ENCODE data around the gene CNN3. TPM values are rescaled to one million over a fixed set of nuclear protein-coding genes. Genes with fewer than 3 reads are reported as not detected.

Gene CNN3
- total RNA-seq, 1 donor from 2014 or later: 238 TPM

- H3K4me3 Mint-ChIP-seq (ENCODE audit: unreplicated experiment): no peak overlapping the region
- H3K27me3 Mint-ChIP-seq (ENCODE audit: unreplicated experiment): no peaks in the 10 kb centered on the region
- TF ChIP-seq CTCF (IDR thresholded peaks at IDR 0.05): no peak
- no peak for DNase-seq (ENCODE audit: extremely low spot score, unreplicated experiment)
- H3K27ac Mint-ChIP-seq (ENCODE audit: unreplicated experiment): no peak overlapping the region
- H3K9me3 Mint-ChIP-seq (ENCODE audit: unreplicated experiment): peaks cover 3% of the 10 kb centered on the region
- no peaks in the 10 kb centered on the region for H3K36me3 Mint-ChIP-seq (ENCODE audit: unreplicated experiment)
- H3K4me1 Mint-ChIP-seq (ENCODE audit: unreplicated experiment): peaks cover 16% of the 10 kb centered on the region
Measured at GRCh38 chr1:94954263-94955220, 27.6 kb upstream of the CNN3 start.

GRCh38 chr1:94953746-94954145 is 26.8 kb upstream of the CNN3 start:
- Mint-ChIP-seq H3K9me3 (ENCODE audit: unreplicated experiment) (peaks cover 3% of the 10 kb centered on the region), H3K27ac (ENCODE audit: unreplicated experiment) (no peak overlapping the region), H3K4me3 (ENCODE audit: unreplicated experiment) (no peak overlapping the region), H3K4me1 (ENCODE audit: unreplicated experiment) (peaks cover 16% of the 10 kb centered on the region), H3K27me3 (ENCODE audit: unreplicated experiment) (no peaks in the 10 kb centered on the region), H3K36me3 (ENCODE audit: unreplicated experiment) (no peaks in the 10 kb centered on the region)
- DNase-seq (ENCODE audit: extremely low spot score, unreplicated experiment): no peak
- no peak for TF ChIP-seq CTCF (IDR thresholded peaks at IDR 0.05)

- Mint-ChIP-seq H3K4me3 (ENCODE audit: unreplicated experiment) (no peak overlapping the region), H3K27ac (ENCODE audit: unreplicated experiment) (no peak overlapping the region), H3K27me3 (ENCODE audit: unreplicated experiment) (no peaks in the 10 kb centered on the region), H3K36me3 (ENCODE audit: unreplicated experiment) (no peaks in the 10 kb centered on the region), H3K9me3 (ENCODE audit: unreplicated experiment) (peaks cover 3% of the 10 kb centered on the region), H3K4me1 (ENCODE audit: unreplicated experiment) (peaks cover 16% of the 10 kb centered on the region)
- DNase-seq (ENCODE audit: extremely low spot score, unreplicated experiment): no peak
- no peak for TF ChIP-seq CTCF (IDR thresholded peaks at IDR 0.05)
Measured at GRCh38 chr1:94953107-94953506, 26.2 kb upstream of the CNN3 start.

GRCh38 chr1:94952539-94952938 is 25.6 kb upstream of the CNN3 start:
- no peak for TF ChIP-seq CTCF (IDR thresholded peaks at IDR 0.05)
- no peaks in the 10 kb centered on the region for H3K27me3 Mint-ChIP-seq (ENCODE audit: unreplicated experiment)

GRCh38 chr1:94951509-94952208 is 24.7 kb upstream of the CNN3 start:
- no peak overlapping the region for H3K4me3 Mint-ChIP-seq (ENCODE audit: unreplicated experiment)
- no peak overlapping the region for H3K27ac Mint-ChIP-seq (ENCODE audit: unreplicated experiment)
- no peak for TF ChIP-seq CTCF (IDR thresholded peaks at IDR 0.05)
- H3K36me3 Mint-ChIP-seq (ENCODE audit: unreplicated experiment): no peaks in the 10 kb centered on the region
- DNase-seq (ENCODE audit: extremely low spot score, unreplicated experiment): no peak
- no peaks in the 10 kb centered on the region for H3K27me3 Mint-ChIP-seq (ENCODE audit: unreplicated experiment)
- peaks cover 18% of the 10 kb centered on the region for H3K4me1 Mint-ChIP-seq (ENCODE audit: unreplicated experiment)
- H3K9me3 Mint-ChIP-seq (ENCODE audit: unreplicated experiment): peaks cover 3% of the 10 kb centered on the region

More at GRCh38 chr1:94952539-94952938, 25.6 kb upstream of the CNN3 start:
- H3K36me3 Mint-ChIP-seq (ENCODE audit: unreplicated experiment): no peaks in the 10 kb centered on the region
- peaks cover 3% of the 10 kb centered on the region for H3K9me3 Mint-ChIP-seq (ENCODE audit: unreplicated experiment)
- H3K4me1 Mint-ChIP-seq (ENCODE audit: unreplicated experiment): peaks cover 16% of the 10 kb centered on the region
- H3K4me3 Mint-ChIP-seq (ENCODE audit: unreplicated experiment): no peak overlapping the region
- H3K27ac Mint-ChIP-seq (ENCODE audit: unreplicated experiment): no peak overlapping the region
- DNase-seq (ENCODE audit: extremely low spot score, unreplicated experiment): no peak
